Right atrium auricular region (tissue), 2 donors: Measurements from ENCODE around the gene ZFP1. TPM values are rescaled to one million over a fixed set of nuclear protein-coding genes. Genes with fewer than 3 reads are reported as not detected.

ENCODE experiments used
- DNase-seq: peaks from one replicate; pipeline ENCODE4 v3.0.0-alpha.2; 2019; ENCODE audit warnings: low spot score
- H3K27ac ChIP-seq, 2 donors: fragments of 200-600 bp; sonication (generic); 1 replicate in 1 of 2; 2 replicates in 1 of 2; pipeline ENCODE4 v1.5.1; 2016 to 2019
- H3K27me3 ChIP-seq, 2 donors: fragments of 200-600 bp; sonication (generic); one replicate each; pipeline versions ENCODE4 v1.5.1 to v1.6.0; 2017 to 2019
- H3K36me3 ChIP-seq: fragments of 200-600 bp; sonication (generic); one replicate; pipeline ENCODE4 v1.5.1; 2016
- H3K4me1 ChIP-seq, 2 donors: fragments of 200-600 bp; sonication (generic); one replicate each; pipeline versions ENCODE4 v1.5.1 to v1.6.0; 2017 to 2019
- H3K4me3 ChIP-seq, 2 donors: fragments of 200-600 bp; sonication (generic); 1 replicate in 1 of 2; 2 replicates in 1 of 2; pipeline ENCODE4 v1.5.1; 2017 to 2019; ENCODE audit warnings: mild to moderate bottlenecking in 1 of 2, moderate library complexity in 1 of 2
- H3K9me3 ChIP-seq, 2 donors: fragments of 200-600 bp; sonication (generic); one replicate each; pipeline ENCODE4 v1.5.1; 2019
- CTCF ChIP-seq, 2 donors: fragments of 200-600 bp; sonication (generic); IDR thresholded peaks; one replicate each; pipeline ENCODE4 v1.5.1; 2019; ENCODE audit warnings: antibody characterized with exemption in 2 of 2
- total RNA-seq, 2 donors: library from RNA; depleted of rRNA; stranded (reverse); fragments of >200 nt; gene quantifications; one replicate each; pipeline ENCODE4 v1.1.0, GENCODE V29; 2016

ZFP1 gene
- total RNA-seq, 2 donors from 2014 or later: 8.6 to 8.8 TPM

DNA sequence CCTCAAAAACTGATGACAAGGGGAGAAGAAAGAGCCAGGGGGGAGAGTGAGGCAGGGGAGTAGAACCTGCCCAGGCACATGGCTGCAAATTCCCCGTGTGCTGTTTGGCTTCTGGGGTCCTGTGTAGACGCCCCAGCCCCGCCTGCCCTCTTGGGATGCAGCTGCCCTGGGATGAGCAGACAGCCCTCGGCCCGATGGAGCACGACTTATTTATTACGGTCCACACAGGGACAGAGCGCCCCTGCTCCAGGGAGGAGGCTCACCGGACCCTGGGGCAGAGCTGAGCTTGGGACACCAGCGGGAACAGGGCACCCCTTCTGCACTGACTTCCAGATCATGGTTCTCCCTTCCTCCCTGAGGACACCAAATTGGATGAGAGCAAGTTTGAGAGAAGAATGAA lies 40.8 kb upstream of the ZFP1 start:
- no peak for DNase-seq
- H3K36me3 ChIP-seq: no peaks in the 10 kb centered on the region
- no peak for TF ChIP-seq CTCF (IDR thresholded peaks at IDR 0.05)
- no peak overlapping the region for H3K4me3 ChIP-seq
- H3K9me3 ChIP-seq: no peaks in the 10 kb centered on the region
- H3K27me3 ChIP-seq: no peaks in the 10 kb centered on the region
- peaks cover 0 to 78% of the 10 kb centered on the region in 2 donors for H3K4me1 ChIP-seq
- no peak overlapping the region for H3K27ac ChIP-seq

DNA sequence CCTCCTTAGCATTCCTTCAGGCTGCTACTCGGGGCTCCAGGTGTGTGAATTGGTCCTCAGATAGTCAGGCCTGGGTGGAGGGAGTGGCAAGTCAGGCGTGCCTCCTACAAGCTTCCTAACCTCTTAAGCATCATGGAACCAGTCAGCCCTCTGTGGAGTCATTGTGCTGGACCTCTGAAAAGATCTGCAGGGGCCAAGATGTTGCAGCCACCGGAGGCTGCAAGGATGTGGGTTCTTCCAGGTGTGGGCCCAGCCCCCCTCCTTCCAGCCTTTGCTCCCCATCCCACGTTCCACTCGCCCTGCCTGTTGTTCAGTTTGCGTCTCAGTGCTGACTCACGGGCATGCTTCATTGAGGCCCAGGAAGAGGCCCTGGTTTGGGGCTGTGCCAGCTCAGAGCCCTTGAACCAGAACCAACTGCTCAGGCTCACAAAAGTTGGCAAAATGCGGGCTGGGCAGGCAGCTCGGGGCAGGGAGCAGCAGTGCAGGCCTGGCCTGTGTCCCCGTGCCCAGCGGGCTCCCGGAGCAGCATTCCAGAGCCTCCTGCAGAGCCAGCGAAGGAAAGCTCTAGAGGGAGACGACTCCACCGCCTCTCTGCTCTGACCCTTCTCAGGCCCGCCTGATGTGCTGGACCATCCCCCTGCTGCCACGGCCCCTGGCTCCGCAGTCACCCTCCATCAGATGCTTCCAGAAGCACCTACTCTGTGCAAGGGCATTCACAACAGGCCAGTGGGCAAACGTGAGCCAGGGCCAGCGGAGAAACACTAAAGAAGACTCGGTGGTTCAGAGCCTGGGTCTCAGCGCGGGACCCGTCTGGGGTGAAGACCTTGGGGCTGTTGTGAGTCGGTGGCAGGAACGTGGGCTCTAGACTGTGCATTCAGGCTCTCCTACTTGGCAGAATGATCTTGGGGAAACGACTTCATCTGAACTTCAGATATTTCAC lies 39.3 kb upstream of the ZFP1 start:
- H3K4me3 ChIP-seq: peak overlapping the region in 1 of 2 donors; percentile 4
- TF ChIP-seq CTCF (IDR thresholded peaks at IDR 0.05): no peak
- H3K27me3 ChIP-seq: no peaks in the 10 kb centered on the region
- no peaks in the 10 kb centered on the region for H3K9me3 ChIP-seq
- peaks cover 0 to 88% of the 10 kb centered on the region in 2 donors for H3K4me1 ChIP-seq
- peak; percentile 81 for DNase-seq
- peak overlapping the region; percentile 82 to 90 for H3K27ac ChIP-seq
- H3K36me3 ChIP-seq: no peaks in the 10 kb centered on the region

DNA sequence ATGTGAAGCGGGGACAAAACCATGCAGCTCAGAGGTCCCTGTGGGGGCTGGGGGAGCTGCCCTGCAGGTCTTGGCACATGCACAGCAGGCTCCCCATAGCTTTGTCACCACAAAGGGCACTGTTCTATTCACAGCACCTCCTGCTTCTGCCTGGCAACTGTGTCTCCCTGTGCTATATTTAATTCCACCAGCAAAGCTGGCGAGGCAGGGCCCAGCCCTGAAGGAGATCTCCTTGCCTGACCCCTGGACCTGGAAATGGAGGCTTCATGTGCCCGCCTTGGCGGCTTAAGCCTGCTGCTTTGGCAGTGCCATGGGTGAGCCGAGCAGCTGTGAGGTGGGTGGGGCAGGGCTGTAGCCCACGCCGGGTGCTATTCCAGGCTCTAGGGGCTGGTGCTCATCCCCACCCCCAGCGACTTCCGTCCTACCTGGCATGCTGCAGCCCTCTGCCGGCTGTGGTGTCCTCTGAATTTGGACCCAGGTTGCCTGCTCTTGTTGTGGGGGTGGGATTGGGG lies 38.5 kb upstream of the ZFP1 start:
- DNase-seq: no peak
- no peaks in the 10 kb centered on the region for H3K36me3 ChIP-seq
- H3K27me3 ChIP-seq: no peaks in the 10 kb centered on the region
- peak overlapping the region; percentile 82 to 90 for H3K27ac ChIP-seq
- no peak for TF ChIP-seq CTCF (IDR thresholded peaks at IDR 0.05)
- peak overlapping the region in 1 of 2 donors; percentile 4 for H3K4me3 ChIP-seq
- H3K9me3 ChIP-seq: no peaks in the 10 kb centered on the region
- H3K4me1 ChIP-seq: peaks cover 0 to 82% of the 10 kb centered on the region in 2 donors

- peak; percentile 93 for DNase-seq
- peak; percentile 67 to 96 for TF ChIP-seq CTCF (IDR thresholded peaks at IDR 0.05)
- Histone ChIP-seq H3K27ac (peak overlapping the region; percentile 82 to 90), H3K9me3 (no peaks in the 10 kb centered on the region), H3K27me3 (no peaks in the 10 kb centered on the region), H3K4me1 (peaks cover 0 to 80% of the 10 kb centered on the region in 2 donors), H3K4me3 (peak overlapping the region; percentile 3 to 36), H3K36me3 (no peaks in the 10 kb centered on the region)
These were observed 37.4 kb upstream of the ZFP1 start for GRCh38 chr16:75110637-75111513.

DNA sequence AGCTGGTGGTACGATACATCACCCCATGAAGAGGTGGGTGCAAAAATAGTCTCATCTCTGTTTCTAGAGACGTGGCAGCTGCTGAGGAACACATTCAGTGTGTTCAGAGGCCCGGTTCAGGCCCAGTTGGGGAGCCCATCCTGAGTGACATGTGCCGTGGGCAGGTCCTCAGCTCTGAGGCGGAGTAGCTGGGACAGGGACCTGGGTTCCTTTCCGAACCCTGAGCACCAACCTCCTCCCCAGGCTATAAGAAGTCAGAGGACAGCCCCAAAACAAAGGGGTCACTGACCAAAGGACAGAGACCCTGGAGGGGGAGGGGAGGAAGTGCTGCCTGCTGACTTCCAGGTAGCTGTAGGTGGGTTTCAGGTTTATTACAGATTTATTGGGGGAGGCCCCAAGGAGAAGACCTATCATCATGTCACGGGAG lies 36.8 kb upstream of the ZFP1 start:
- no peak for DNase-seq
- Histone ChIP-seq H3K27ac (peak overlapping the region; percentile 82 to 90), H3K36me3 (no peaks in the 10 kb centered on the region), H3K27me3 (no peaks in the 10 kb centered on the region), H3K9me3 (no peaks in the 10 kb centered on the region), H3K4me3 (no peak overlapping the region), H3K4me1 (peaks cover 0 to 80% of the 10 kb centered on the region in 2 donors)
- no peak for TF ChIP-seq CTCF (IDR thresholded peaks at IDR 0.05)
